Upper lobe of left lung (tissue), 4 donors: ENCODE results near the gene C14orf93.

Experiments
- POLR2AphosphoS5 ChIP-seq, 2 donors: sonication (generic); formaldehyde crosslinking; IDR thresholded peaks; one replicate each; pipeline ENCODE4 v1.5.1; 2017; ENCODE audit warnings: antibody characterized with exemption in 2 of 2
- TF ChIP-seq, protein P1 (sequence below), 6 experiments: fragments of 450-650 bp in 4 of 6; fragments of 200-600 bp in 2 of 6; sonication (generic) in 2 of 6; IDR thresholded peaks; one replicate each; pipeline ENCODE4 v1.5.1; 2016 to 2019; ENCODE audit warnings: antibody characterized with exemption in 6 of 6

DNA sequence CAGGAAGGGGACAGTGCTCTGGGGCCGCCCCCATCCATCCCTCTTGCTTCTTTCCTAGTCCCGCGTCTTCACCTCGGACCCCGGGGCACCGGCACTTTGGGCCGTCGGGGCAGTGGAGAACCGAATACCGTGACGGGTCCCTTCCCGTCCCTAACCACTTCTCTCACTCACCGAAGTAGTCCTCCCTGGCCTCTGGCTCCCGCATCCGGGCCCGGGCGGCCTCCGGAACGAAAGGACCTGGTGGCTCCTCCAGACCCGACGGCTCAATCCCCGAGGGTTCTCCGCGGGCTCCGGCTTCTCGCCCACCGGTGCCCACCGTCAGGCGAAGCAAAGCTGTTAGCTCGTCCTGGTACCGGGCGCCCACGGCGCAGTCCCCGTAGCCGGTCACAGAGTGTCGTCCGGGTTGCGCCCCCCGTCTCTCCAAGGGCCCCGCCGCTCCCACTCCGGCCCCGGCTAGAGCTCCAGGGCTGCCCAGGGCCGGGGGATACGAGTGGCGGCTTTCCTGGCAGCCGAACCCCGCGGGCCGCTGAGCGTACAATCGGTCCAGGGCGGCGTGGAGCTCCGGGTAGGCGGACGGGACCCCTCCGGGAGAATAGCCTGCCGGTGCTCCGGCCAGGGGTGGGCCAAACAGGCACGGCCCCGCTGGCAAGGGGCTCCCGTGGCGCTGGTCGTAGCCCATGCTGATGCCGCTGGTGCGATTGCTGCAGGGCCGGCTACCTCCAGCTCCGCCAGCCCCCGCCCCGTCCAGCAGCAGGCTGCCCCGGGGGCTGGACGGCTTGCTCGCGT, 28.7 kb downstream of the C14orf93 start:
- TF ChIP-seq, protein P1, sequence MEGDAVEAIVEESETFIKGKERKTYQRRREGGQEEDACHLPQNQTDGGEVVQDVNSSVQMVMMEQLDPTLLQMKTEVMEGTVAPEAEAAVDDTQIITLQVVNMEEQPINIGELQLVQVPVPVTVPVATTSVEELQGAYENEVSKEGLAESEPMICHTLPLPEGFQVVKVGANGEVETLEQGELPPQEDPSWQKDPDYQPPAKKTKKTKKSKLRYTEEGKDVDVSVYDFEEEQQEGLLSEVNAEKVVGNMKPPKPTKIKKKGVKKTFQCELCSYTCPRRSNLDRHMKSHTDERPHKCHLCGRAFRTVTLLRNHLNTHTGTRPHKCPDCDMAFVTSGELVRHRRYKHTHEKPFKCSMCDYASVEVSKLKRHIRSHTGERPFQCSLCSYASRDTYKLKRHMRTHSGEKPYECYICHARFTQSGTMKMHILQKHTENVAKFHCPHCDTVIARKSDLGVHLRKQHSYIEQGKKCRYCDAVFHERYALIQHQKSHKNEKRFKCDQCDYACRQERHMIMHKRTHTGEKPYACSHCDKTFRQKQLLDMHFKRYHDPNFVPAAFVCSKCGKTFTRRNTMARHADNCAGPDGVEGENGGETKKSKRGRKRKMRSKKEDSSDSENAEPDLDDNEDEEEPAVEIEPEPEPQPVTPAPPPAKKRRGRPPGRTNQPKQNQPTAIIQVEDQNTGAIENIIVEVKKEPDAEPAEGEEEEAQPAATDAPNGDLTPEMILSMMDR (IDR thresholded peaks at IDR 0.05) = no peak
- TF ChIP-seq POLR2AphosphoS5 (IDR thresholded peaks at IDR 0.05) = no peak
